Rectal smooth muscle tissue (tissue), 1 donor: ENCODE results near the gene GAS2L1.

Experiments used
- H3K27ac ChIP-seq: one replicate; pipeline ENCODE4 v1.7.0; 2013; ENCODE audit warnings: low read depth, low read length, inconsistent platforms
- H3K27me3 ChIP-seq: one replicate; pipeline ENCODE4 v1.7.0; 2013; ENCODE audit warnings: low read length; ENCODE audit not compliant: control insufficient read depth, insufficient read depth
- H3K36me3 ChIP-seq: one replicate; pipeline ENCODE4 v1.7.0; 2013; ENCODE audit warnings: low read length; ENCODE audit not compliant: control insufficient read depth, insufficient read depth
- H3K4me1 ChIP-seq: one replicate; pipeline ENCODE4 v1.7.0; 2013; ENCODE audit warnings: low read length; ENCODE audit not compliant: control insufficient read depth, insufficient read depth
- H3K4me3 ChIP-seq: one replicate; pipeline ENCODE4 v1.7.0; 2013; ENCODE audit warnings: low read length
- H3K9ac ChIP-seq: one replicate; pipeline ENCODE4 v1.7.0; 2013; ENCODE audit warnings: low read length

GAS2L1 gene

DNA sequence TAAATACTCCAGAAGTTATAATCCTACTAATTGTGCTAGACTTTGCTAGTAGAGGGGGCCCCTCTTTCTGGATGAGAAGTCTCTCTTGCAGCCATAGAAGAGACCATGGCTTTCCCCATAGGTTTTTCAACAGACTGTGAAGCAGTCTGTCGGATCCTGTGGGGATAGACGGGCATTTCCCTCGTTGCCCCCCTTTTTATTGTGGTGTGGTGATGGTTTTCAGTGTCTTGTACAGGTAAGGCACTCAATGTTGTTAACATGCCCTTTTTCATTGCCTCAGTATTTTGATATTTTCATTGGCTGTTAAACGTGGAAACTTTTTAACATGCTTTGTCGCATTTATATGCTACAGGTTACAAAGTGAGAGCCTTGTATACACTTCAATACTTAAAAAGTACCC, 16.4 kb upstream of the GAS2L1 start:
- Histone ChIP-seq H3K4me1 (no peaks in the 10 kb centered on the region), H3K9ac (no peak overlapping the region), H3K36me3 (peaks cover 32% of the 10 kb centered on the region), H3K4me3 (no peak overlapping the region), H3K27ac (no peak overlapping the region), H3K27me3 (no peaks in the 10 kb centered on the region)

DNA sequence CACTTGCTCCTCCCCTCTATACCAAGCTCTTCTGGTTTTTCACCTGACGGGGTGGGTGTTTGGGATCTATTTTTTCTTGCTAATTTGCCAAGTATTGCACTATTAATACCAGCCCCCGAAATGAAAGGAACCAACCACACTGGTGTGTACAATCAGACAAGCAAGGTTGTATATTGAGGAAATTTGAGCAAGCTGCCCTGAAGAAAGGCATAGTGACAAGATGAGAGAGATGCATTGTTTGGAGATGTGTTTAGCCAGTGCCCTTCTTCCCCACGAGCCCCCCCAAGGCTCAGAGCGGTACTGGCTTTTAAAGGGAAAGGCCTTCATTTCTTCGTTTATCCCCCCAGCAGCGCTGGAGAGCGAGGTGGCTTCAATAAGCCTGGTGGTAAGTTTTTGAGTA, 15.2 kb upstream of the GAS2L1 start:
- Histone ChIP-seq H3K4me3 (no peak overlapping the region), H3K9ac (no peak overlapping the region), H3K27ac (no peak overlapping the region), H3K4me1 (no peaks in the 10 kb centered on the region), H3K27me3 (no peaks in the 10 kb centered on the region), H3K36me3 (peaks cover 36% of the 10 kb centered on the region)

DNA sequence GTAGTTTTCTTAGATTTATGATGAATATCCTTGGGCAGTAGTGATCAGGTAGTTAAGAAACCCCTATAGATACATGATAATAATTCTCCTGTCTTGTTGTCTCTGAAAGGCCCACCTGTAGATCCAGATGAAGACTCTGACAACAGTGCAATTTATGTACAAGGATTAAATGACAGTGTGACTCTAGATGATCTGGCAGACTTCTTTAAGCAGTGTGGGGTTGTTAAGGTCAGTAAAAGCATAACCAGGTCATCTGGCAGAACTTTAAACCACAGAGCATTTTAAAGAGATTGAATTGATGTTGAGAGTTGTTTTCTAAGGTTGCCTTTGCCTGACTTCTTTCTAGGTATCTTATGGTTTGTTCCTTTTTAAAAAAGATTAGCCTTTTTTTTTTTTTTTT, 14.1 kb upstream of the GAS2L1 start:
- H3K9ac ChIP-seq, result no peak overlapping the region
- no peak overlapping the region for H3K4me3 ChIP-seq
- peaks cover 47% of the 10 kb centered on the region for H3K36me3 ChIP-seq
- H3K4me1 ChIP-seq, result no peaks in the 10 kb centered on the region
- H3K27ac ChIP-seq, result no peak overlapping the region
- H3K27me3 ChIP-seq, result no peaks in the 10 kb centered on the region

DNA sequence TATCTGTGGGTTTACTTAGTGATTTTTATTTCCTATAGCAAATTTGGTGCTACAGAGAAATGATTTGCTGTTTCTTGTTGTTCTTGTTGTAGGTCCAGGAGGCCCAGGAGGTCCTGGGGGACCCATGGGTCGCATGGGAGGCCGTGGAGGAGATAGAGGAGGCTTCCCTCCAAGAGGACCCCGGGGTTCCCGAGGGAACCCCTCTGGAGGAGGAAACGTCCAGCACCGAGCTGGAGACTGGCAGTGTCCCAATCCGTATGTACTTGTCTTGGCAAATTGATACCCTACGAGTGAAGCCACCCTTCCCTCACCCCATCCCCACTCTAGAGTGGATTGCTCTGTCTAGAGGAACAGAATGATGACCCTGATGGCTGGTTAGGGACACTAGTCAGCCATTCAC, 7.8 kb upstream of the GAS2L1 start:
- no peaks in the 10 kb centered on the region for H3K27me3 ChIP-seq
- H3K4me1 ChIP-seq, result peaks cover 4% of the 10 kb centered on the region
- H3K27ac ChIP-seq, result no peak overlapping the region
- H3K36me3 ChIP-seq, result peaks cover 50% of the 10 kb centered on the region
- no peak overlapping the region for H3K4me3 ChIP-seq
- no peak overlapping the region for H3K9ac ChIP-seq

DNA sequence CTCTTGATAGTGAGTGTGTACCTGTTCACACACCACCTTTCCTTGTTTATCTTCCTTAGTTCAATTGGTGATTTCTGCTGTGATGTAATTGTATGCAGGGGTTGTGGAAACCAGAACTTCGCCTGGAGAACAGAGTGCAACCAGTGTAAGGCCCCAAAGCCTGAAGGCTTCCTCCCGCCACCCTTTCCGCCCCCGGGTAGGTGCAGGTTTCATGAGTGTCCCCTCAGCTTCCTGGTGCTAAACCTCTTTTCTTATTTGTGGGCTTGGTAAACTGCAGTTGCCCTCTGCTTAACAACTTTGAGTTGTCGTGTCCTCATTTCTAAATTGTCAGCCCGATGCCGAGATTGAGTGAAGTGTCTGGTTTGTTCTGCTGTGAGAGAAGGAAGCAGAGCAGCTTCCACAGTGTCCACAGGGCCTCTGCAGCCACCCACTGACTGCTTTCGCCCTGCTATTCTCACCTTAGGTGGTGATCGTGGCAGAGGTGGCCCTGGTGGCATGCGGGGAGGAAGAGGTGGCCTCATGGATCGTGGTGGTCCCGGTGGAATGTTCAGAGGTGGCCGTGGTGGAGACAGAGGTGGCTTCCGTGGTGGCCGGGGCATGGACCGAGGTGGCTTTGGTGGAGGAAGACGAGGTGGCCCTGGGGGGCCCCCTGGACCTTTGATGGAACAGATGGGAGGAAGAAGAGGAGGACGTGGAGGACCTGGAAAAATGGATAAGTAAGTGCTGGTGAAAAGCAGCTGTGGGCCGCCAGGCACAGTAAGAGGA, 7.1 kb upstream of the GAS2L1 start:
- H3K4me3 ChIP-seq, result no peak overlapping the region
- peaks cover 50% of the 10 kb centered on the region for H3K36me3 ChIP-seq
- H3K4me1 ChIP-seq, result peaks cover 4% of the 10 kb centered on the region
- H3K27me3 ChIP-seq, result no peaks in the 10 kb centered on the region
- no peak overlapping the region for H3K27ac ChIP-seq
- H3K9ac ChIP-seq, result no peak overlapping the region

DNA sequence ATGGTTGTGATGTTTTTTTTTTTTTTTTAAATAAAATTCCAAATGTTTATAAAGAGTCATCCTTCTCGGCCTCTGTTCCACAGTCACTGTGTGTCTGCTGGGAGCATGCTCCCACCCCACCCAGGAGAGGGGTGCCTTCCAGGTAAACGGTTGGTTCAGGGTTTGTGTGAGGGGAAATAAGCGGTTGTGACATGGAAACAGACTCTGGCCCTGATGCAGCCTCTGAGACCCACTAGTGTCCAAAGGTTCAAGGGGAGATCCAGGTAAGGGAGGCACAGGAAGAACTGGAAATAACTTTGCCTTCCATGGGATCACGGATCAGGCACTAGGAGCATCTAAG, 6.0 kb upstream of the GAS2L1 start:
- Histone ChIP-seq H3K9ac (no peak overlapping the region), H3K27ac (no peak overlapping the region), H3K4me1 (peaks cover 4% of the 10 kb centered on the region), H3K4me3 (no peak overlapping the region), H3K27me3 (no peaks in the 10 kb centered on the region), H3K36me3 (peaks cover 47% of the 10 kb centered on the region)

DNA sequence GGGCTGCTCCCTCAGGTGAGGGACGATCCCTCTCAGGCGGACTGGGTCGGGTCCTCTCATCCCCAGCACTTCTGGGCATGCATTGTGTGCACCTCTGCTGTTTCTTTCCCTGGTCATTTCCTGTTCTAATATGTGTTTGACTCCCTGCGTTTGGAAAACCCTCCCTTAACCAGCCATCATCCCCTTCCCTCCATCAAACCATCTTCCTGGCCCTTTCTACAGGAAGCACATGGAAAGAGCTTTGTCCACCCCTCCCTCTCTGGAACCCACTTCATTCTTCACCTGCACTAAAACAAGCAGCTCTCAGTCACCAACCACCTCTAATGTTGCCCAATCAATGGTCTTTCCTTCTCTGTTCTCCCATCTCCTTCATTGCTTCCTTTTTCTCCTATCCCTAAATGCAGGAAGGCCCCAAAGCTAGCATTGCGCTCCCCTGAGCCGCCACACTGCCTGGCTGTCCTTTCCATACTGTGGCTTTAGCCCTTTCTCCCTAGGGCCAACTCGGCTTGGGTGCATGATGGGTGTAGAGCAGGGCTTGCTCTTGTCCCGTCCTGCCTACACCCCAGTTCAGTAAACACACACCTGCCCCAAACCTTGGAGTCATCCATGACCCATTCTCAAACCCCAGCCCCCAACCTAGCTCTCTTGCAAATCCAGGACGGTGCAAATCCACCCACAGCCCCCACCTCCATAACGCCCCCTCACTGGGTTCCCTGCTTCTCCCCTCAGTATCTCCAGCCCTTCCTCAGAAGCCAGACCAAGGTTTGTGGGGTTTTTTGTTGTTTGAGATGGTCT, 5.4 kb upstream of the GAS2L1 start:
- Histone ChIP-seq H3K4me3 (no peak overlapping the region), H3K4me1 (peaks cover 6% of the 10 kb centered on the region), H3K9ac (no peak overlapping the region), H3K27me3 (no peaks in the 10 kb centered on the region), H3K36me3 (peaks cover 42% of the 10 kb centered on the region), H3K27ac (no peak overlapping the region)

DNA sequence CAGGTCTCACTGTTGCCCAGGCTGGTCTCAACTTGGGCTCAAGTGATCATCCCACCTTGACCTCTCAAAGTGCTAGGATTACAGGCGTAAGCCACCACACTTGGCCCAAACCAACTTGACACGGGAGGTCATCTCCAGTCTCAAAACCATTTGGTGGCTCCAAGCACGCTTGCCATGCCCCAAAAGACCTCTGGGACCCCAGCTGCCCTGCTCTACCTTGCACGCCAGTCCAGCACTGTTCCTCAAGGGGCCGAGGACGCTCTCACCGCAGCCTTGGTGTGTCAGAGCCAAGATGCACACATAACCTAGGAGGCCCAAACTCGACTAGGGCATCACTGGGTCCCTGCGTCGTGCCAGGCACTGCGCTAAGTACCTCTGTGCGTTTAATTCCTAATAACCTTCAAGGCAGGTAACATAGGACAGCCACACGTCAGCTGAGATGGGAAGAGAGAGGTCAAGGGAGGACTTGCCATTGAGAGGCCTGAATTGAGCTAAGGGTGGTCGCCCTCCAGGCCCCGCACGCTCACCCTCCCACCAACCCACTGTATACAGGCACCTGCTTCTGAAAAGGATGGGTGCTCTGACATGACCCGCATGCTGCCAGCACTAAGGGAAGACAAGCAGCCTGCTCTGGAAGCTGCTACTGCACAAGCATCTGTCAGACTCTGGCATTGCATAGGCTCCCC, 4.6 kb upstream of the GAS2L1 start:
- H3K36me3 ChIP-seq, result peaks cover 34% of the 10 kb centered on the region
- no peak overlapping the region for H3K27ac ChIP-seq
- peaks cover 6% of the 10 kb centered on the region for H3K4me1 ChIP-seq
- H3K27me3 ChIP-seq, result no peaks in the 10 kb centered on the region
- no peak overlapping the region for H3K4me3 ChIP-seq
- H3K9ac ChIP-seq, result no peak overlapping the region

DNA sequence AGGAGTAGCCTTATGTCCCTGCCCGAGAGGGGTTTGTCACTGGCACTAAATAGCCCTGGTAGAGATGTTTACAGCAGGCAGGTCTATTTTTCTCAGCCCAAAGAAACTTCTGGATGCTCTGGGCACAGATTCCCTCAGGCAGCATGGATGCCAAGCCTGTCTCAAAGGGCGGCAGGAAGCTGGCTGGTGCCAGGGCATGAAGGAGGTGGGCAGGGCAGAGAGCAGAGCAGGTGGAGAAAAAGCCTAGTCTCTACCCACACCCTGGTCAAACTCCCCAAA, 4.1 kb upstream of the GAS2L1 start:
- no peak overlapping the region for H3K9ac ChIP-seq
- H3K27ac ChIP-seq, result no peak overlapping the region

DNA sequence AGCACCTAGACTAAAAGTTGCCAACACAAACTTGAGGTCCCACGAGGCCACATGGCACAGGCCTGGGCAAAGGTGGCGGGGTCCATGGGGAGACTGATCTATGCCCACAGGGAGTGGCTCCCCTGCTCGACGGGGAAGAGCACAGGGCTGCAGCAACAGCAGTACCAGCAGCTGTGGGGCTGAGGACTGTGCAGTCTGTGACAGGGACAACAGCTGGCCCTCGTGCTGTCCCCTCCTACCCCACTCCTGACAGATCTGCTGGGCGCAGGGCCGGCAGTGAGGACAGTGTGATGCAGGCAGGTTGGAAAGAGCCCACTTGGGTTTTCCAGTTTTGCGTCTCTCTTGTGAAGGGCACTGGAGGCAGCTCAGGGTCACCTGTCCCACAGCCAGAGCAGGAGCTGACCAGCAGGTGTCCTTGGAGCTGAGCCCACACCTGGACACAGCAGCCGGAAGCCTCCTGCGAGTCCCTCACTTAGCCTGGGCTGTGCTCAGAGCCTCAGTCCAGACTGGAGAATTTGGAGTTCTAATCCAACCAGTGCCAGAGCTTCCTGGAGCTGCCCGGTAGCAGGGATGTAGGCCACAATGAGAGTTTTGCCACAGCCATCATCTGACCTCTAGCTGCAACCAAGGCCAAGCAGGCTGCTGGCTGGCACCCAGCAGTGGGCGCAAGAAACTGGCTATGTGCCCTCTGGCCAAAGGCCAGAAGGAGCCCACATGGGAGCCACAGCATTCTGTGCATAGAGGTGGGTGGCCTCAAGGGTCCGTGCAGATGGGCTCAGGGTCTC, 3.6 kb upstream of the GAS2L1 start:
- H3K4me3 ChIP-seq, result no peak overlapping the region
- peaks cover 24% of the 10 kb centered on the region for H3K36me3 ChIP-seq
- no peaks in the 10 kb centered on the region for H3K27me3 ChIP-seq
- peak overlapping the region; percentile 40 for H3K27ac ChIP-seq
- peaks cover 11% of the 10 kb centered on the region for H3K4me1 ChIP-seq
- H3K9ac ChIP-seq, result no peak overlapping the region

More for the DNA sequence above, 4.1 kb upstream of the GAS2L1 start:
- peaks cover 30% of the 10 kb centered on the region for H3K36me3 ChIP-seq
- H3K4me3 ChIP-seq, result no peak overlapping the region
- peaks cover 6% of the 10 kb centered on the region for H3K4me1 ChIP-seq
- H3K27me3 ChIP-seq, result no peaks in the 10 kb centered on the region

DNA sequence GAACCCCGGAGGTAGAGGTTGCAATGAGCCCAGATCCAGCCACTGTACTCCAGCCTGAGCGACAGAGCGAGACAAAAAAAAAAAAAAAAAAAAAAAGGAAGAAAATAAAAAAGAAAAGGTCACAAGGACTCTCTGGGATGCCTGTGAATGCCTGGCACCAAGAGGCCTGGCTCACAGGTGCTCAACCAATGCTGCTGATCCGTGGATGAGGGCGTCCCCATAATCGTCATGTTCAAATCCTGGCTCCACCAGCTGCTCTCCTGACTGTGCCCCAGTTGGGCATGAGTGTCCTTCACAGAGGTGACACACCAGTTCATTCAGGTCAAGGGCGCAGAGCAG, 645 bp upstream of the GAS2L1 start:
- Histone ChIP-seq H3K4me3 (peak overlapping the region; percentile 93), H3K36me3 (peaks cover 3% of the 10 kb centered on the region), H3K27me3 (no peaks in the 10 kb centered on the region), H3K27ac (peak overlapping the region; percentile 14), H3K4me1 (peaks cover 30% of the 10 kb centered on the region), H3K9ac (no peak overlapping the region)

DNA sequence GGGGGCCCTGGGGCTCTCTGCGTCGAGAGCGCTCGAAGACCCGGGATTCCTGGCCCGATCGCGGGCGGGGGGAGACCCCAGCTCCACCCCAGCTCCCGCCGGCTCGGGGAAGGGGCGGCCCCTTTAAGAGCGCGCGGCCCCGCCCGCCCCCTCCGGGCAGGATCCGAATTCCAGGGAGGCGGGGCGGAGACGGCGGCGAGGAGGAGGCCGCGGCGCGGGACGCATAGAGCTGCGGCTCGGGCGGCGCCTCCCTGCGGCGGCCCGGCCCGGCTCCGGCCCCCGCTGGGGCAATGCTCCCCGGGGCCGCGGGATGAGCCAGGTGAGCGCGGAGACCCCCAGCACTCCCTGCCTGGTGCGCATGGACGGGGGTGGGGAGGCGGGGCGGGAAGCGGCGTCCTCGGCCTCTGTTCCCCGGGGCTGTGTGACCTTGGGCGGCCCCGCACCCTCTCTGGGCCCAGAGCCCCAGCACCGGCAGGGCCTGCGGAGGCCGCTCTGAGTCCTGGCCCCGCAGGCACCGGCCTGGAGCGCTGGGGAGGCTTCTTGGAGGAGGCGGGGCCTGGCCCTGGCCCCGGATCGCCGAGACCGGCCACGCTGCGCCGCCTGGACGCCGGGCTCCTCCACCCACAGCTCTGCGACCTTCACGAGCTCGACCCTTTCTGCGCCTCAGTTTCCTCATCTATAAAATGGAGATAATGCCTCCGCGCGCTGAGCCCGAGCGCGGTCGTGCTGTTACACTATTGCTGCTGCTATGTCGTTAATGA, 565 bp downstream of the GAS2L1 start:
- H3K27ac ChIP-seq, result peak overlapping the region; percentile 82
- H3K4me3 ChIP-seq, result peak overlapping the region; percentile 93
- H3K27me3 ChIP-seq, result no peaks in the 10 kb centered on the region
- peak overlapping the region; percentile 62 for H3K9ac ChIP-seq
- peaks cover 35% of the 10 kb centered on the region for H3K4me1 ChIP-seq
- no peaks in the 10 kb centered on the region for H3K36me3 ChIP-seq
